SW 1271 (cell line): ENCODE data around the gene MCM10.

Experiments
- DNase-seq, 2 experiments: peaks; one replicate each; lab custom pipeline; 2025; lab: John Stamatoyannopoulos, UW

Gene MCM10

DNA sequence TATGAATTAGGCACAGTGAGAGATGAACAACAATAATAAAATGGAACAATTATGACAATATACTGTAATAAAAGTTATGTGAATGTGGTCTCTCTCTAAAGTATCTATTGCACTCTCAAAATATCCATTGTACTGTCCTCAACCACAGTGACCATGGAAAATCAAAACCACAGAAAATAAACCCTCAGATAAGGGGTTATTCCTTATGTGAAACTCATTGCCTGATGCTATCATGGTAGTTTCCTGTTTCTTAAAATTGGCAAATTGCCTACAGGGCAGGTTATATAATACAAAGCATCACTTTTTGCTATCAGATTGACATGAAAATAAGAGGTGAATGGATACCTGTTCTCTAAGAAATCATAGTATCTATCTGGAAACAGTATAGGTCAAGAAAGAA is 3.8 kb downstream of the MCM10 start:
- no peak for DNase-seq

DNA sequence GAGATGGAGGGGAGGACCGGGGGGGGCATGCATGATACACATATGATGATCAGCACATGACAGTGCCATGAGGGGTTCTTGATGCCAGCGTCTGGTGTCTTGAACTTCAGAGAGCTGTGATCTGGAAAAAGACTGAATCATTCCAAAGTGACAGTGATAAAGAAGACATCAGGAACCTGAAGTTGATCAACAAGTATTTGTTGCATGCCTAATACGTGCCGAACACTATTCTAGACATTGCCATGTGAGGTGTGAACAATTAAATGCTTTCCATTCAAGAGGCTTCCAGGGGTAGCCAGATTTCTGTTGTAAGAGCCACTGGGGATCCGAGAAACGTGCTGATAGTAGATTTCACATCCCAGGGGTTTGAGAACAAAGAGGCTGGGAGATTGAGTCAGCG is 6.2 kb downstream of the MCM10 start:
- no peak for DNase-seq

DNA sequence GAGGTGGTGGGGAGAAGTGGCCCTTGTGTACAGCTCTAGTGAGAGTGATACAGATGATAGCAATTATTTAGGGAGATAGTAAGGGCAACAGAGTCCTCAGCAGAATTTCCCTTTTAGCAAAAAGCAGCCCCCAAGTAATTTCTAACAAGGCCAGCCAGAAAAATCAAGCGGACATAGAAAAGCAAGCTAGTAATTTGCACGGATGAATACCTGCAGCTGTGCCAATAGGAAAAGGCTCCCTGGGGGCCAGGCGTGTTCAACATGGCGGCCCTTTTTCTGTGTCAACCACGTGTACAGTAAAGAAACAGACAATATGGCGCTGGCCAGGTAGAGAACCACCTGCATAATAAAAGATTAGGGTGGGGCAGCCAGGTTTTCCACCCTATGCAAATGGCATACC is 7.4 kb downstream of the MCM10 start:
- DNase-seq: no peak

DNA sequence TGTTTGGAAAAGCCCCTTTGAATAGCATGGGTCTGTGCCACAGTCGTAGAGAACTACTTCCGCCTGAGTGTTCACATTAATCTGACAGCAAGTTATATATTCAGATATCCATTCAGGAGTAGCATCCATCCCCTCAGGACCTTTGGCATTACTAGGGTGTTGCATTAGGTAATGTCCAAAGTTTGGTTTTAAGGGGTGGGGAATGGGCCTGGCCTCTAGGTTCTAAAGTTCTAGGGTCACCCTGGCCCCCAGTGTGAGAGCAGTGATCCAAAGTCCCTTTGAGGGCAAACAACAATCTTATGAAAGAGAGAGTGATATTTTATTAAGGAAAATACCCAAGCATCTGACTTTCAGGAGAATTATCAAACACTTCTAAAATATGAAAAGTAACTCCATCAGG is 12.3 kb downstream of the MCM10 start:
- no peak for DNase-seq

DNA sequence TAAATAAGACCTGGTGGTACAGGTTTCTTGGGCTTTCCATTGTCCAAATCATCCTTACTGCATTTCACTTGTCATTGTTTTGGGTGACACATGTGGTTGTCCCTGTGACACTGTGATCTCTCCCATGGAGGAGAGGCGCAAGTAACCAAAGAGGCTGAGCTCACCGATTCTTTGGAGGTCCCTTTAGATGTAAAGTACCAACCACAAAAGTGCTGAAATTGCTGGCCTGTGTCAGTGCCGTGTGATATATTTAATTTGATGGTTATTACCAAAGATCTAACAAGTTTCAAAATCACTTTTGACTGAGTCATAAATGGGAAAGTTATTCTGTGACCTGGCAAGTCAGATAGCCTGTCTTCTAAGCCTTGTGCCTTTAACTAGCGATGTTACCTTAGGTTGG is 19.4 kb downstream of the MCM10 start:
- DNase-seq: no peak

DNA sequence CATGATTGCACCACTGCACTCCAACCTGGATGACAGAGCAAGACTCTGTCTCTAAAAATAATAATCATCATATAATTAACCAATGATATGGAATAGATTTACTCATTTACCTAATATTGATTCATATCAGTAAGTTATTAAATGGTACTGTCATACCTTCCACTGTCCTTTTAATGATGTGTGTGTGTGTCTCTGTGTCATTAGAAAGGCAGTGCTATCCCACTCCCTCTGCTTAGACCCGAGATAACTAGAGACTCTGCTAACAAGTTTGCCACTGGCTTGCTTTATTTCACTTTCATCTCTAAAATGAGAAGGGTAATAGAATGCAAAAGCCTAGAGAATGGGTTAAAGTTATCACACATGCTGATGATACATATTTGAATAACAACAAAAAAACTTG is 21.1 kb downstream of the MCM10 start:
- no peak for DNase-seq

DNA sequence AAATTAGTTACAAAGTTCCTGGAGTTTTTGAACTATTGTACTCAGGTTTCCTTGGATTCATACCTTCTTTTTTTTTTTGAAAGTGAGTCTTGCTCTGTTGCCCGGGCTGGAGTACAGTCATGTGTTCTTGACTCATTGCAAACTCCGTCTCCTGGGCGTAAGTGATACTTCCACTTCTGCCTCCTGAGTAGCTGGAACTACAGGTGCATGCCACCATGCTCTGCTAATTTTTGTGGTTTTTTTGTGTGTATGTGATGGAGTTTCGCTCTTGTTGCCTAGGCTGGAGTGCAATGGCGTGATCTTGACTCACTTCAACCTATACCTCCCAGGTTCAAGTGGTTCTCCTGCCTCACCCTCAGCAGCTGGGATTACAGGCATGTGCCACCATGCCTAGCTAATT is 22.3 kb downstream of the MCM10 start:
- no peak for DNase-seq

DNA sequence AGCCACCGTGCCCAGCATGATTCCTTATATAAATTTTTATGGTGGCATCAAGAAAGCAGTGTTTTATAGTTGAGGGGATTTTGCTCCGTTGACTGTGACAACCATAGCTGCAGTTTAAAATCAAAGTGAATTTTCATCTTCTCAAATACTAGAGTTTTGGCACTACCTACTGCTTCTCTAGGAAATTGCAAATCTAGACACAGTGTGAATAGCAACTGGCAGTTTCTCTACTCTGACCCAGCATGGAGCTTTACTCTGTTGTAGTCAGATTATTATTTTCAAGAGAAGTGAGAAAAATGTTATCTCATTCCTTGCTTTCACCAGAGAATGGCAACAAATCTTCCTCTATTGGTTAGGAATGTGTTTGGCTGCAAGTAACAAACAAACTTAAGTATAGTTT is 22.9 kb downstream of the MCM10 start:
- no peak for DNase-seq

DNA sequence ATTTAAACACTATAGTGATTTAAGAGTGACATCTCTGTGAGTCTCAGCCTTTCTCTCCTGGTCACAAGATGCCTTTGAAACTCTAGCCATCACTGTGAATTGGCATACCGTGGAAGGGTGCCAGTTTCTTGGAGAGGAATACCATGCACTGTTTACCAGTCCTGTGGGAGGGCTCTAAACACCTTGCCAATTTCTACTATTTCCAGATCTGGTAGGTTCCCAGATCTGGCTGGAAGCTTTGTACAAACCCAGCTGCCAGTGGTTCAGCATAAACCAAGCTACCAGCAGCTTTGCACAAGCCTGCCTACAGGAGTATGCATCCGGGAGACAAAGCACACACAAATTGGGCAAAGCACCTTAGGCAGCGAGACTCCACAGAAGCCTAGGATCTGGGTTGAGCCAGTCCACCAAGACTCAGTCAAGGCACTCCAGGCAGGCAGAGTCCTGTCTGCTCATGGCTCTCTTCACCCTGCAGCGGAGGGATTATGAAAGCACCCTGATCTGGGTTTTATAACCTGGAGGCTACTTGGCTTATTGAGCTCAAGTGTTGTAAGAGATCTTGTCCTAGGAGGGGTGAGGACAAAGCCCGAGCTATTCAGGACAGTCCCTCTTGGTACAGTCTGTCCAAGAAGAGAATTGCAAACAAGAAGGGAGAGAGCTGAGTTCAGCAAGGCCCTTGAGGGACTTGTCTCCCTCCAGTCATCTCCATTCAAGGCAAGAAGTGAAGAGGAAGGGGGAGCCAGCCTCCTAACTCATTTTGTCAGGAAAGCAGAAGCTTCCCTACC is 23.6 kb downstream of the MCM10 start:
- DNase-seq: no peak

DNA sequence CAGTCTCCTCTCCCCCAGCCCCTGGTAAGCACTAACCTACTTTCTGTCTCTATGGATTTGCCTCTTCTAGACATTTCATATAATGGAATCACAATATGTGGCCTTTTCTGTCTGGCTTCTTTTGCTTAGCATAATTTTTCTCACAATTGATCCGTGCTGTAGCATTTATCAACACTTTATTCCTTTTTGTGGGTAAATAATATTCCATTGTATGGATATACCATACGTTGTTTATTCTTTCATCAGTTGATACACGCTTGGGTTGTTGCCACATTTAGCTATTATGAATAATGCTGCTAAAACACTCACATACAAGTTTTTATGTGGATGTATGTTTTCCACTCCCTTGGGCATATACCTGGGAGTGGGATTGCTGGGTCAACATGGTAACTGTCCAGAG is 25.8 kb downstream of the MCM10 start:
- no peak for DNase-seq

DNA sequence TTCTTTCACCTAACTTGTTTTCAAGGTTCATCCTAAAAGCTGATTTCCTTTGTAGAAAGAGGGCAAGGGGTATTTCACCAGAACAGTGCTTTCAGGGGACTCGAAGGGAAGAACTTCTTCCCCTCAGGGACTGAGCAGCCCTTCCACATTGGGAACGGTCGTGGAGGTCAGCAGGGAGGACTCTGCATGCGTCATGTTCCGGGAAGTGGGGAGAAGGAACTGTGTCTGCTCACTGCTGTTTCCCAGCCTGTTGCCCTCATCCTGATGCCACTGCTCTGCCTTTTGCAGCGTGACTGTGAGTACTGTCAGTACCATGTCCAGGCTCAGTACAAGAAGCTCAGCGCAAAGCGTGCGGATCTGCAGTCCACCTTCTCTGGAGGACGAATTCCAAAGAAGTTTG is 27.2 kb downstream of the MCM10 start:
- DNase-seq: no peak

DNA sequence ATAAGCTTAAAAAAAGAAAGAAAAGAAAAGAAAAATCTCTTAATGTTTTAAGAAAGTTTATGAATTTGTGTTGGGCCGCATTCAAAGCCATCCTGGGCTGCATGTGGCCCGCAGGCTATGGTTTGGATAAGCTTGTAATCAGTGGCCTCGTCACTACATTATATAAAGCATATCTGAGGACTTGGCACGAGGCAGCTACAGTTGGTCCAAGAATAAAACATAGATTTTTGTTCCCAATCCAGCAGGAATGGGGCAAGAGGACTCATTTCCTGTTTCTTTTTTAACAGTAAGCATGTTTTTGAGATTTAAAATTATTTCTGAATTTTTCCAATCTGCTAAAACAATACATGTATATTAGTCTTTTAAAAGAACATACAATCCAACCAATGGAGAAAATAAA is 28.6 kb downstream of the MCM10 start:
- no peak for DNase-seq

DNA sequence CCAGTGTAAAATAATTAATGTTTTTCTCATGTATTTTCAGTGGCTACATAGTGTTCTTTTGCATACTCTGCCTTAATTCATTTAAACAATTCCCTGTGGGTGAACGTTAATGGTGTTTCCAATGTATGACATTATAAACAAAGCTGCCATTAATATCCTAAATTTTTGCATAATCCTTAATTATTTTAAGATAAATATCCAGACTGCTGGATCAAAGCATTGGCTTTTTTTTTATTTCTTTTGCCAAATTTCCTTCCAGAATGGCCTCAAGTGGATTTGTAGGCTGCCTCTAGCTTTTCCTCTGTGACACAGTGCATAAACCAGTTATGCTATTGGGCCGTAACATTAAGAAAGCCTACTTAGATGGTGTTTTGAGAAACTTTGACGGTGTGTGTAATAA is 29.5 kb downstream of the MCM10 start:
- no peak for DNase-seq

DNA sequence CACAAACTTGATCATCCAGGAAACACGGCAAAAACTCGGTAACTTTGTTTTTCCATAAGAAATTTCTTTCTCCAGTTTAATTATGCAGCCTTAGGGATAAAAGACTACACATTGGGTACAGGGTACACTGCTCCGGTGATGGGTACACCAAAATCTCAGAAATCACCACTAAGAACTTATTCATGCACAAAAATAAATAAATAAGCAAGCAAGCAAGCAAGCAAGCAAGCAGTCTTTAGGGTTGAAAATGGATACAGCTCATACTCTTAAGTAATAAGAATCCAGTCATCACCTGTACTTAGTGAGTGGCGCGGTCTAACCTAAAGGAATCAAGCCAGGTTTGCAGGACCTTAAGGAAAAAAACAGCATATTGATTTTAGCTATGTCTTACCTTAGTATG is 30.0 kb downstream of the MCM10 start:
- no peak for DNase-seq

DNA sequence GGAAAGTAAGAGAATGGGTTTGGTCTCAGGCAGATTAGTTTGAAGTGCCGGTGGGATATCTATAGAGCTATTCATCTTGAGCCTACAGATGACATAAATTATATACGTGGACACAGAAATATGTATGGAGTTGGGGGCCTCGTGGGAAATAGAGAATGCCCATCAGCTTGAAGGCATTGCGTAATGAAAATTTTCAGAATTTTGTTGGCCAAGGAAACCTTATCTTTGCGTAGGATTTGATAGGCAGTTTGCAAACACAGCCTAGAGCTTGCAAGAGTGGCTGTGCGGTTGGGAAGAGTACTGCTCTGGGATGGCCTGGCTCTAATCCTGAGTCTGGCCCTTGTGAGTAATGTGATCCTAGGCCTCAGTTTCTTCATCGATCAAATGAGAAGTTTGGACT is 32.3 kb downstream of the MCM10 start:
- no peak for DNase-seq

DNA sequence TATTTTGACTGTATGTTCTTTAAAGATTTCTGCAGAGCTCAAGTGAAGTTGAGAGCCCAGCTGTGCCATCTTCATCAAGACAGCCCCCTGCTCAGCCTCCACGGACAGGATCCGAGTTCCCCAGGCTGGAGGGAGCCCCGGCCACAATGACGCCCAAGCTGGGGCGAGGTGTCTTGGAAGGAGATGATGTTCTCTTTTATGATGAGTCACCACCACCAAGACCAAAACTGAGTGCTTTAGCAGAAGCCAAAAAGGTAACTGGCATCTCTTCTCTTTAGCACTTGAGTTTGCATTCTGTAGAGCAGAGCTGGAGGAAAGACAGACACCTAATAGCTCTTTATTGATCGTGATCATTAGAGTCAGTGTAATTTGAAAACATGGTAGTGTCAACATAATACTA is 33.7 kb downstream of the MCM10 start:
- DNase-seq: no peak

DNA sequence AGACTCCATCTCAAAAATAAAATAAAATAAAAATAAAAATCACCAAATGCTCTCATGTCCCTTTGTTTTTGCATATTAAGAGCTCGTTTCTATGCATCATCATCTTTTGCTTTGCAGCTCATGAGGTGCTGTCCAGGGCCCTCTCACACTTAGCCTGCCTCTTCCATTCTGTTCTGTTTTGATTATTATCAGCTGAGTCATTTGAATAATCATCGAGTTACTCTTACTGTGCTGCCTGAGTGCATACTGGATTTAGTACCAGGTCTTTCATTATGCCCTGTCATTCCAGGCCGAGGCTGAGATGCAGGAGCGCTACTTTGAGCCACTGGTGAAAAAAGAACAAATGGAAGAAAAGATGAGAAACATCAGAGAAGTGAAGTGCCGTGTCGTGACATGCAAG is 39.8 kb downstream of the MCM10 start:
- no peak for DNase-seq

DNA sequence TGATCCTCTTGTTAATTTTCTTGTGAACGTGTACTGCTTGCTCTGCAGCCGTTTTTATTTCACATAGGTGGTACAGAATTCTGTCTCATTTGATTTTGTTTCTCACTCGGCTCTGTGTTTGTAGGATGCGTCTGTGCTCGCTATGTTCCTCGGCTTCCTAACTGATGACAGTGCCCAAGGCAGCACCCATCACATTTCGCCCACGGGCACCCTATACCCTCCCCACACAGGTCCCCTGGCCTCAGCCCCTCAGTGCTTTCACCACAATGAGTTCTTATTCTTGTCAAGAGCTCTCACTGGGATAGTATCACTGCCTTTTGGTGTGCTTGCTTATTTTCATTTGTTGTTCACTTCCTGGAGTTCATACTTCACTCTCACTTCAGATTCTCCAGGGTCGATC is 44.7 kb downstream of the MCM10 start:
- no peak for DNase-seq

DNA sequence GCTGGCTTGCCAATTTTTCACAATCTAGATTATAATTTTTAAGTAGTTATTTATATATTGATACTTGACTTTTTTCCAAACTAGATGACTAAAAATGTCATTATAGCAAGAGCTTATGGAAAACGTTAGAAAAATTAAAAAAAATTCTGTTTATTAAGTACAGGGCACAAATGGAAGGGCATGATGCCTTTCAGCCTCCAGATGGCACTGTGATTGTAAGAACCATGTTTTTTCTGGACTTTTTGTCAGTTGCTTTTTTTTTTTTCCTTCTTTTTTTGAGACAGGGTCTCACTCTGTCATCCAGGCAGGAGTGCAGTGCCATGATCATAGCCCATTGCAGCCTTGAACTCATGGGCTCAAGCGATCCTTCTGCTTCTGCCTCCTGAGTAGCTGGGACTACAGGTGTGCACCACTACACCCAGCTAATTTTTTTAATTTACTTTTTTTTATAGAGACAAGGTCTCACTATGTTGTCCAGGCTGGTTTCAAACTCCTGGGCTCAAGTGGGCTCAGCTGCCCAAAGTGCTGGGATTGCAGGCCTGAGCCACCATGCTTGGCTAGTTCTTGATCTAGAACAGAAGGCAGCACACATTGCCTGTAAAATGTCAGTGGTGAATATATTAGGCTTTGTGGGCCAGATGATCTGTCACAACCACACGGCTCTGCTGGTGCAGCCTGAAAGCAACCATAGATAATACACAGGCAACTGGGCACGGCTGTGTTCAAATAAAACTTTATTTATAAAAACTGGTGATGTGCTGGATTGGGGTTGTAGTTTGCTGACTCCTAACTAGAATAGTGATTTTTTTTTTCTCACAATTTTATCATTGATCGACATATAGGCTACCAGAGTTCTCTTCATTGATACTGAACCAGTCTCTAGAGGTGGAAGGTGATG is 45.4 kb downstream of the MCM10 start:
- peak in 1 of 2 experiments; percentile 4 for DNase-seq

DNA sequence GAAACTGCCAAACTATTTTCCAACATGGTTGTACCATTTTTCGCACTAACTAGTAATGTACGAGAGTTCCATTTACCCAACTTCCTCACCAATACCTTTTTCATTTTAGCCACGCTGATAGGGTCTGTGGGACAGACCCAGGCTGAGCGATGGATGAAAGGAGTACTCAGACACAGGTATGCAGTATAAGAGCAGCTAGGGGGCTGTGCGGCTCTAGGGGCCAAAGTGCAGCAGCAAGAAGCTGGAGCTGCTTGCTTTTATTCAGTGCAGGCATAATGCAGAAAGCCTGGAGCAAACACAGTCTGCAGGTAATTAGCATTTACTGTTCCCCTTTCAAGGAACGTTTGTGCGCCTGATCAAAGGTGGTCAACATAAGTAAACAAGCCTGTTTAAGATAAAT is 51.8 kb downstream of the MCM10 start:
- DNase-seq: no peak

DNA sequence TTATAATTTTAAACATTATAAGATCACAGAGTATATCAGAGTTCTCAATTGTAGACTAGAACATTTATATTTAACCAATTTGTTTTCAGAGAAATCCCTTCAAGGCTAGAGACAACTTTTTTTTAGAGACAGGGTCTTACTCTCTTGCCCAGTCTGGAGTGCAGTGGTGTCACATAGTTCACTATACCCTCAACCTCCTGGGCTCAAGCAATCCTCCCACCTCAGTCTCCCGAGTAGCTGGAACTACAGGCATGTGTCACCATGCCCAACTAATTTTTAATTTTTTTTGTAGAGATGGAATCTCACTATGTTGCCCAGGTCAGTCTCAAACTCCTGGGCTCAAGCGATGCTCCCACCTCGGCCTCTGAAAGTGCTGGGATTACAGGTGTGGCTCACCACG is 57.5 kb downstream of the MCM10 start:
- DNase-seq: no peak

DNA sequence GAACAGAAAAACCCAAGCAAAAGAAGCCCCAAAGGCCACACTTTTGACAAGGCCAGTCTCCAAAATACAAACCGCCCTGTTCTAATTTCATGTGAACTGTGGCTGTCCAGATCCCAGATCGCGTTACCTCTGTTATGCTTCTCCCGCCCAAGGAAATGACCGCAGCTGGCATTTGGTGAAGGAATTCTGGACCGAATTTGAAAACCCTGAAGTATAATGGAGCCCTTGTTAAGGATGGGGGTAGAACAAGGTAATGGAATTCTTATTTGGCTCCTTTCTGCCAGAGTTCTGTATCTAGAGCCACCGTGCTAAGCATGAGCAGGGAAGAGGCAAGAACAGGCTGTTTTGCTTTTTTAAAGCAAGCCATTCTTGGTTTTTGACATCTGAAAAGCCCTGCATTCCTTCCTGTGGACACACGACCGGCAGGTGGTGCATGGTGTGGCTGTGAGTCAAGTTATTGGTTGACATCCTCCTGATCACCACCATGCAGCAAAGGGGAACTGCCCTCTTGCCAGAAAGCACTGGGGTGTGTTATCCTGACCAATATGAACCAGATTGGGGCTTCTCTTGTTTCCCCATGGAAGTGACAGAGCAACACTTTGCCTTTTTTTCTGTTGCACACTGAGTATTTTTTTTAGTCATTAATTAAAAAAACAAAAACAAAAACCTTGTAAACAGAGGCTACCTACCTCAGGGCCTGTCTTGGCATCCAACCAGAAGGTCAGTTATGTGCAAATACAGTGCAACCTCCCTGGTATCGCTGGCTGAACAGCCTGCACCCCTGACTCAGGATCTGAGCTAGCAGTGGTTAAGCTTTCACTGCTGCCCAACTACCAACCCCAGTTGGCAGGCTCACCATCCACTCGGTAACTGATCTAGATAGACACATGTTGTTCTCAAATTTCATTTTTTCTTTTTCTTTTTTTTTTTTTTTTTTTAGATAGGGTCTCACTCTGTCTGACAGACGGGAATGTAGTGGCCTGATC is 58.6 kb downstream of the MCM10 start:
- peak in 1 of 2 experiments; percentile 4 for DNase-seq
